Sciatic nerve (tissue), 2 donors: Measurements from ENCODE around the gene FGF19. TPM values are rescaled to one million over a fixed set of nuclear protein-coding genes. Genes with fewer than 3 reads are reported as not detected.

Experiments used
- ATAC-seq: fragments of 200-7000 bp; cut with Tn5 transposase; one replicate; pipeline ENCODE4 v1.9.1; 2020; ENCODE audit warnings: mild to moderate bottlenecking, moderate library complexity
- DNase-seq: peaks from one replicate; pipeline ENCODE4 v3.0.0-alpha.2; 2020; ENCODE audit warnings: low spot score
- intact Hi-C: fragments of 100-400 bp; cut with DNase I; formaldehyde crosslinking; loops from one replicate; pipeline ENCODE4 v1.14.2; 2022
- total RNA-seq: library from RNA; stranded (reverse); fragmentation: NEBNext Ultra II Directional; extraction: Animal tissue kit (Norgen Biotek cat#: 25700); gene quantifications from one replicate; pipeline ENCODE4 v1.2.1, GENCODE V29; 2021
- donor health status: DM: no; HTN: no; CAD: no.
- donor health status: DM: no; HTN: no; CAD: no.

Gene FGF19
- total RNA-seq, 1 donor from 2014 or later, result not detected

DNA sequence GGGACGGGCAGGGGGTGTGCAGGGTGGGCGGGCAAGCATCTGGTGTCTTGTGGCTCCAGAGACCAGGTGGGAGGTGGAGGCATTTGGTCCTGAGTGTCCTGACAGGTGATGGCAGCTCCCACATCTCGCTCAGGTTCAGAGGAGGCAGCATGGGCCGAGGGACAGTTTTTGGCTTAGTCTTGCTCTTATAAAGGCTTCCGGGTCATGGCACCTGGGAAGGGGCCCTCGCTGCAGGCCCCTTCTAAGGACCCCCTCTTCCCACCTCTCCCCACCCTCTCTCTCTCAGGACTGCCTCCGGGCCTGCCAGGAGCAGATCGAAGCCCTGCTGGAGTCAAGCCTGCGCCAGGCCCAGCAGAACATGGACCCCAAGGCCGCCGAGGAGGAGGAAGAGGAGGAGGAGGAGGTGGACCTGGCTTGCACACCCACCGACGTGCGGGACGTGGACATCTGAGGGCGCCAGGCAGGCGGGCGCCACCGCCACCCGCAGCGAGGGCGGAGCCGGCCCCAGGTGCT is 52.9 kb downstream of the FGF19 start:
- no peak for DNase-seq
- intact Hi-C loops, result no loop called here

DNA sequence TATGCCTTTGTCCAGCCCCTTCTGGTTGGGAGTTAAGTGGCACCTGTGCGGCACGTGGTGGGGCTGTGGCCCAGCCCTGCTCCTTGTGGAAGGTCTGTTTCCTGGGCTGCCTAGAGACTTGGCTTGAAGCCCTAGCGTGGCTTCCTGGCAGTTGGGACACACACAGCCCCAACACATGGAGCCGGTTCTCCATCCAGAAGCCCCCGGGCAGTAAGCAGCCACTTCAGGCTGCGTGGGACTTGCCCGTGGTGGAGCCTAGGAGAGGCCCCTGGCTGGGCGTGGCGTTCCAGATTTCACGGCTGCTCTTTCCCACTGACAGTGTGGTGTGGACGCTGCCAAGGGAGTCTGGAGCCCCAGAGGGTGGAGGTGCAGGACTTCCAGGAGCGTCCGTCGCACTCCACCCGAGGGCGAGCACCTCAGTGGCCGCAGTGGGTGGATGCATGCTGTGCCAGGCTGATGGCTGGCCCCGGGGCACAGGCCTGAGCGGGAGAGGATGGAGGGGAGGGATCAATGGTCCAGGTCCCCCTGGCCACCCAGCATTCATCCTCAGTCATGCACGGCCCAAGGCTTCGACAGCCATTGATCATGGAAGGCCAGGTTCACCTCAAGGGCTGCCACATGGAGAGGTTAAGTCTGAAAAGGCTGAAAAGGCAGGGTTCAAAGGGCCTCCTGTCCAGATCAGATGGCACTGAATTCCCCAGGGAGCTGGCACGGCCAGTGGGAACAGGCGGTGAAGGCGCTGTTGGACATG is 53.6 kb downstream of the FGF19 start:
- intact Hi-C loops, result no loop called here
- DNase-seq, result no peak
- ATAC-seq, result no peak

More for the DNA sequence above, 52.9 kb downstream of the FGF19 start:
- no peak for ATAC-seq

DNA sequence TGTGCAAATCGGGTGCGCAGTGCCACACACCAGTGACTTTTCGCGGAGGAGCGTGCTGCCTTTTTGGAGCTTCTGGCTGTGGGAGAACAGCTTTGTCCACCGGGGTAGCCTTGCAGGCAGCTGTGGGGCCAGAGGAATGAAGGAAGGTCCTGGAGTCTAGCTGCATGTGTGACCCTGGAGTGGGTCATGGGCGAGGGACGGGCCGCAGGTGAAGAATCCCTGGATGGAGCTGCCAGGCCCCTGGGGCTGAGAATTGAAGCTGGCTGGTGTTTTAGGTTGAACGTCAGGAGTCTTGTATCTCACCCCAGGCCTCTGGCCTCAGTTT is 54.3 kb downstream of the FGF19 start:
- intact Hi-C loops, result loop anchor here (10.0 kb wide), 1 partner anchor 355 kb away; the partner anchor contains the start of gene MYEOV
- ATAC-seq, result no peak
- DNase-seq, result no peak

DNA sequence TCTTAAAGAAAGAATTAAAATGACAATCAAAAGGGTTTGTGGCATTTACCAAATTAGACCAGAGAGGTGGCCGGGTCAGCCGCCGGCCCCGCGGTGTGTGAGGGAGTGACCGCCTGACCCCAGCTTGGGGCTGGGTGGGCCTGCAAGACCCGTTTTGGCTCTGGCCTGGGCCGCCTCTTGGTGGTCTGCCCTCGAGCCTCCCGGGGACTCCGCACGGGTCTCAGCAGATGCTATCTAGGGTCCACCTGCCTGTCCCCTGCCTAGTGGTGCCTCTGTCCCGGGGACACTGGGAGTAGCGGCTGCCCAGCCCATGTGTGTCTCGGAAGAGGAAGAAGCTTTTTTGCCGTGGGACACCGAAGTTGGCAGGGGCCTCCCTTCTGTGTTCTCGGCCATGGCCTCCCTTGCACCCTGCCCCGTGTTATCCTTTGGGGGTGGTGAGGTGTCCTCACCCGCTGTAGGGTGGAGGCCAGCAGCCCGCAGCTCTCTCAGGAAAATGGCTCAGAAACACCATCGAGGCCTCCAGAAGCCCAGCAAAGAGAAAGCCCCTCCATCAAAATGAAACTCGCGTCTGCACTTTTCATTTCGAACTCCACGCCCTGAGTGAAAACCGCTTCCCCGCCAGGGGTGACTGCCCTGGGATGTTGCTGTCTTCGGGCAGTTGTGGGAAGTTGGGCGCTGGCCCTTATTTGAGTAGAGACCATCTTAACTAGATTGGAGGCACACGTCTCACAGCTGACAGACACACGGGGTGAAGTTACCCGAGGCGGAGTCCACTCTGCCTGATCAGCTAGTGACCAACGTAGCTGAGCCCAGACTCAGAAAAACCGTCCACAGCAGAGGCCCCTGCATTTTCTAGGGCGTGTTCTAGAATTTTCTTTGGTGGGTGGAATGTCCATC is 54.9 kb downstream of the FGF19 start:
- DNase-seq (no peak), ATAC-seq (no peak)
- intact Hi-C loops, result loop anchor here (10.0 kb wide), 1 partner anchor 354 kb away; the partner anchor contains the start of gene MYEOV

Other genes starting within 250 kb of the FGF19 start
- not detected for gene LINC01488, start 222.4 kb downstream of the FGF19 start, total RNA-seq
- 192 TPM for gene CCND1, start 62.9 kb downstream of the FGF19 start, total RNA-seq
- gene LTO1, start 28.7 kb downstream of the FGF19 start, total RNA-seq, result 35.2 TPM
- 9.2 TPM for gene FGF4, start 71.3 kb upstream of the FGF19 start, total RNA-seq
- gene FGF3, start 115.4 kb upstream of the FGF19 start, total RNA-seq, result not detected